Epithelial cell of proximal tubule (primary cell): ENCODE data around the gene NAA80. TPM values are rescaled to one million over a fixed set of nuclear protein-coding genes. Genes with fewer than 3 reads are reported as not detected.

Experiments
- DNase-seq: peaks from one replicate; pipeline ENCODE4 v3.0.0-alpha.2; 2011; ENCODE audit warnings: low read depth
- H3K4me3 ChIP-seq: 2 replicates; pipeline ENCODE4 v1.5.1; 2011; ENCODE audit warnings: low read depth, mild to moderate bottlenecking, low read length
- total RNA-seq: library from RNA; depleted of rRNA; stranded (reverse); fragments of >200 nt; gene quantifications from 2 replicates; pipeline ENCODE4 v1.2.3, GENCODE V29; 2015
- TF ChIP-seq, protein P1 (sequence below): conservative IDR thresholded peaks from 2 replicates; pipeline ENCODE4 v1.5.1; 2012; ENCODE audit warnings: low read depth, mild to moderate bottlenecking, low read length

Gene NAA80
- total RNA-seq, 1 donor from 2014 or later: 19.4 TPM

GRCh38 chr3:50327129-50327528 lies 27.9 kb upstream of the NAA80 start:
- TF ChIP-seq, protein P1, sequence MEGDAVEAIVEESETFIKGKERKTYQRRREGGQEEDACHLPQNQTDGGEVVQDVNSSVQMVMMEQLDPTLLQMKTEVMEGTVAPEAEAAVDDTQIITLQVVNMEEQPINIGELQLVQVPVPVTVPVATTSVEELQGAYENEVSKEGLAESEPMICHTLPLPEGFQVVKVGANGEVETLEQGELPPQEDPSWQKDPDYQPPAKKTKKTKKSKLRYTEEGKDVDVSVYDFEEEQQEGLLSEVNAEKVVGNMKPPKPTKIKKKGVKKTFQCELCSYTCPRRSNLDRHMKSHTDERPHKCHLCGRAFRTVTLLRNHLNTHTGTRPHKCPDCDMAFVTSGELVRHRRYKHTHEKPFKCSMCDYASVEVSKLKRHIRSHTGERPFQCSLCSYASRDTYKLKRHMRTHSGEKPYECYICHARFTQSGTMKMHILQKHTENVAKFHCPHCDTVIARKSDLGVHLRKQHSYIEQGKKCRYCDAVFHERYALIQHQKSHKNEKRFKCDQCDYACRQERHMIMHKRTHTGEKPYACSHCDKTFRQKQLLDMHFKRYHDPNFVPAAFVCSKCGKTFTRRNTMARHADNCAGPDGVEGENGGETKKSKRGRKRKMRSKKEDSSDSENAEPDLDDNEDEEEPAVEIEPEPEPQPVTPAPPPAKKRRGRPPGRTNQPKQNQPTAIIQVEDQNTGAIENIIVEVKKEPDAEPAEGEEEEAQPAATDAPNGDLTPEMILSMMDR: no peak

DNA sequence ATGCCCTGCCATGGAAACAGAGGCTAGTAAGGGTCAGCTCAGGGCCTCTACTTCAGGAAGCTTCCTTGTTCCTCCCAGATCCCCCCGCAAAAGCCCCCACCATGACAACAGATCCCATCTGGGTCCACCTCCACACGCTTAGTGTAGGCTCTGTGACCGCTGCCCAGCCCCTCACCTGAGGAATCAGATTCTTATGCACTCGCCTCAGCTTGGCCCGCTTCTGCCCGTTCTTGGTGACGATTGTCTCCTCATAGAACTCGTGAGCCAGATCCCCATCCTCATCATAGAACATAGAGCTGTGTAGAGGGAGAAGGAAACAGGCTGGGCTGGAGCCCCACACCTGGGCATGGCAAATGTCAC lies 27.0 kb upstream of the NAA80 start:
- no peak overlapping the region for H3K4me3 ChIP-seq
- TF ChIP-seq, protein P1: no peak
- DNase-seq: no peak

More at GRCh38 chr3:50327129-50327528, 27.9 kb upstream of the NAA80 start:
- DNase-seq: no peak
- H3K4me3 ChIP-seq: peak overlapping the region; percentile 98

DNA sequence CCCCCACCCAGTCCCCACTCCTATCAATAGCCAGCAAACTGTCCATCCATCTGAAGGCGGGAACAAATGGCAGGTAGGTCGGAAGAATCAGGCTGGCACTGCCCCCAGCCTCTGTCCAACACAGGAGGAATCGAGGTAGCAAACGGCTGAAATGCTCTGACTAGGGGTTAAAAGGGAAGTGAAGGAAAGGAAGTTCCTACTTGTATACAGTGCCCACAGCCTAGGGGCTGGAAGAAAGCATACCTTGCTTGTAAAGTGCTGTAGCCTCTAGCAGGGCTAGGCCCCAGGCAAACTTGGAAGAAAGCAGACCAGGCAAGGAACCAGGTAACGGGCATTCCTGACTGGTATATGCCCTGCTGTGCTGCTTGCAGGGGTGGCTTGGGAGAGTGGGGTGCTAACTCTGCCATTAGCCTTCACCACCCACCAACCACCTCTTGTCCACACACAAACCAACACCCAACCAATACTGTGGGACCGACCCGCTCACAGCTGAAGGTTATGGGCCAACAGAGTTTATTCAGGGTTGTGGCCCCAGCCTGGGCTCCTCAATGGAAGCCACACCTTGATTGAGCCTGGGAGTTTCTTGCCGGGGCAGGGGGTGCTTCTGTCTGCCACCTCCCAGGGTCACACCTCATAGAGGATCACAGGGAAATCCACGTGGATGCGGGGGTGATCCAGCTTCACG lies 26.4 kb upstream of the NAA80 start:
- TF ChIP-seq, protein P1: no peak
- H3K4me3 ChIP-seq: no peak overlapping the region
- no peak for DNase-seq

DNA sequence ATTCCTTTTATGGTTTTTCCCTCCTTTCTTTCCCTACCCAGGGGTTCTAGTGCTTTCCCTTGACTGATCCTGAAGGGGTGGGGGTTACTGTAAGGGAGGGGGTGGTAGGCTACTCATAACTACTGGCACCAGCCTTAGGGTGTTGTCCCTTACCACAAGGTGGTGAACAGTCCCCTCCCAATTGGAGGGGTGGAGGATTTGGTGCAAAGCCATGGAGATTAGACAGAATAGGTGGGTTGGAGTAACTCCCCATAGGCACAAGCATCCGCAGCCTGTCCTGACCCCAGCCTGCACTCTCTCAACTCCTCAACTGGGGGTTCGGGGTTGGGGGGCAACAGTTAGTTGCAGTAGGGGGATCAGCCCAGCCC lies 25.9 kb upstream of the NAA80 start:
- TF ChIP-seq, protein P1: no peak
- DNase-seq: no peak
- H3K4me3 ChIP-seq: no peak overlapping the region

DNA sequence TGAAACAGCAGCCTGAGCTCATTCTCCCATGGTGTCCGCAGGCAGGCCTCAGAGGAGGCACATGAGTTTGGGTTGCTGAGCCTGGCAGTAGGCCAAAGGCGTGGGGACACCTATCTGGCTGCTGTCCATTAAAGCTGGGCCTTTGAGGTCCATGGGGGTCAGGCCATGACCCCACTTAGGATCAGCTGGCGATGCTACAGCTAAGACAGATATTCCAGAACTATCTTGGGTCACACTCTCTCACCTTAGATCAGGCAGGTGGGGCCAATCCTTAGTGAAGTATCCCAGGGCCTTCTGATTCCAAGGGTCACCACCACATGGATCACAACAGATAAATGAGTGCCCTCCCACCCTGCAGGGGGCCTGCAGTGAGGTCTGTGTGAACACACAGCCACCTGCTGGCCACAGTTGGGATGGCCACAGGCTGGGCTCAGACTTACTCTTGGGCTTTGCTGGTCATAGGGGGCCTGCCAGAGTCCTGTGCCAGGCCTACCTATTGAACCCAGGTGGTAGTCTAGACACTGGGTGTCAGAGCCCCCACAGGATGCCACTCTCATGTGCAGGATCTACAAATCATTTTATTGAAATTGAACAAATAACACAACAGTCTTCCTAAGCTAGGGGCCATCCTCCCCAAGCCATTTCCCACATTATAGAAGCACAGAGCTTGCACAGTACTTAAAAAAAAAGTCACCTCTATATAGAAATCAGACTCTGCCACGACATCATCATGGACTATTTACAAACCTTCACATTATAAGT lies 25.3 kb upstream of the NAA80 start:
- TF ChIP-seq, protein P1: peak; percentile 90
- H3K4me3 ChIP-seq: no peak overlapping the region
- DNase-seq: no peak

DNA sequence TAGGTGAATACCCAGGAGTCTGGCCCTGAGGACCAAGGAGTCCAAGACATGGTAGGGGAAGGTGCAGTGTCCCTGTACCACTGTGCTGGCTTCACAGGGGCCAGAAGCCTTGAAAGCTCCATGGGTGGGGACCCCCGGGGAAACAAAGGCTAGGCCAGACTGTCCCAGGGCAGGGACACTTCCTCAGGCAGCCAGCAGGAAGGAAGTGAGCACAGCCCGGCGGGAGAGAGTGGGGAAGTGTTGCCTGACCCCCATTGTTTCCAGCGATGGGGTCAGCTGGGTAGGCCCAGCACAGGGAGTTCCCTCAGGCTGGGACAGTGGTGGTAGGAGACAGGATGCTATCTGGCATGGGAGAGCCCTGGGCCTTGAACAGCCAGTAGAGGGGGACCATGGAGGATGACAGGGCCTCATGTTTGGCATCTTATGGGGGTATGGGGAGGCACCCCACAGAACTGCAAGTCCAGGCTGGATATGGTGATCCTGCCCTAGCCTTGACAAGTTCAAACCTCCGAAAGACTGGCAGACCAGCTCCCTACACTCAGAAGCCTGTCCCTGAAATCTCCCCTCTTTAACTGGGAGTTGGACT lies 24.5 kb upstream of the NAA80 start:
- no peak overlapping the region for H3K4me3 ChIP-seq
- TF ChIP-seq, protein P1: no peak
- no peak for DNase-seq
